ENCODE data around the gene ACOX1. TPM values are rescaled to one million over a fixed set of nuclear protein-coding genes. Genes with fewer than 3 reads are reported as not detected.
A peak's percentile ranks its signal among the peaks of the same experiment; 100 is the strongest.

The ACOX1 gene
- total RNA-seq, 2 donors from 2014 or later = 22.5 to 37.6 TPM

- DNase-seq (ENCODE audit: low spot score) (no peak), ATAC-seq (ENCODE audit: insufficient number of reproducible peaks, low FRiP score, low read depth) (no peak)
- Histone ChIP-seq H3K4me1 (ENCODE audit: control insufficient read depth in 1 of 2, low read depth in 2 of 2) (no peaks in the 10 kb centered on the region), H3K4me3 (no peak overlapping the region), H3K36me3 (no peaks in the 10 kb centered on the region), H3K27ac (no peak overlapping the region), H3K27me3 (replicated peaks; ENCODE audit: insufficient read depth) (no peaks in the 10 kb centered on the region), H3K9me3 (no peaks in the 10 kb centered on the region)
- TF ChIP-seq, protein P1, sequence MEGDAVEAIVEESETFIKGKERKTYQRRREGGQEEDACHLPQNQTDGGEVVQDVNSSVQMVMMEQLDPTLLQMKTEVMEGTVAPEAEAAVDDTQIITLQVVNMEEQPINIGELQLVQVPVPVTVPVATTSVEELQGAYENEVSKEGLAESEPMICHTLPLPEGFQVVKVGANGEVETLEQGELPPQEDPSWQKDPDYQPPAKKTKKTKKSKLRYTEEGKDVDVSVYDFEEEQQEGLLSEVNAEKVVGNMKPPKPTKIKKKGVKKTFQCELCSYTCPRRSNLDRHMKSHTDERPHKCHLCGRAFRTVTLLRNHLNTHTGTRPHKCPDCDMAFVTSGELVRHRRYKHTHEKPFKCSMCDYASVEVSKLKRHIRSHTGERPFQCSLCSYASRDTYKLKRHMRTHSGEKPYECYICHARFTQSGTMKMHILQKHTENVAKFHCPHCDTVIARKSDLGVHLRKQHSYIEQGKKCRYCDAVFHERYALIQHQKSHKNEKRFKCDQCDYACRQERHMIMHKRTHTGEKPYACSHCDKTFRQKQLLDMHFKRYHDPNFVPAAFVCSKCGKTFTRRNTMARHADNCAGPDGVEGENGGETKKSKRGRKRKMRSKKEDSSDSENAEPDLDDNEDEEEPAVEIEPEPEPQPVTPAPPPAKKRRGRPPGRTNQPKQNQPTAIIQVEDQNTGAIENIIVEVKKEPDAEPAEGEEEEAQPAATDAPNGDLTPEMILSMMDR (IDR thresholded peaks at IDR 0.05) = no peak
These were observed 7.0 kb upstream of the ACOX1 start for GRCh38 chr17:75985986-75986385.

DNA sequence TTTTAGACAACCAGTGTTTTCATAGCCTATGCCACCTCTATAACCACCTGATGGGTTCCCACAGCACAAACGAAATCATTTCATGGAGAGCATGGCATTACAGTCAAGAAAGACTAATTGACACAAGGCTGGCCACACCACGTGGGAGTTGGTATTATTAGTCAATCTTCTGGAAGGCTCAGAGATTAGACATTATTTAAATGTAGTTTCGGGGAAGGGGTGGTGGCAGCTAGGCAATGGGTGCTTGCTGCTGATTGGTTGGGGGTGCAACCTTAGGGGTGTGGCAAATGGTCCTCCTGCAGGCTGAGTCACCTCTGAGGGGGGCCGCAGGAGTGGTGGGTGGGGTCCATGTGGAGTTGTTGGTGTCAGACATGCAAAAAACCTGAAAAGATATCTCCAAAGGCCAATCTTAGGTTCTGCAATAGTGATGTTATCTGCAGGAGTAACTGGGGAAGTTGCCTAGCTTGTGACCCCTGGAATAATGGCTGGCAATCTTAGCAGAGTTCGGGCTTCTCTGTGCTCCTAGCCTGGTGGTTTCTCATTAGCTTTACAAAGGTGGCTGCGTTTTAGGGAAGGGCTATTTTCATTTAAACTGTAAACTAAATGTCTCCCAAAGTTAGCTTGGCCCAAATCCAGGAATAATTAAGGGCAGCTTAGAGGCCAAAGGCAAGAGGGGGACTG is 4.7 kb upstream of the ACOX1 start:
- no peaks in the 10 kb centered on the region for H3K36me3 ChIP-seq
- no peaks in the 10 kb centered on the region for H3K27me3 ChIP-seq (replicated peaks; ENCODE audit: insufficient read depth)
- TF ChIP-seq, protein P1 (IDR thresholded peaks at IDR 0.05) = no peak
- no peaks in the 10 kb centered on the region for H3K9me3 ChIP-seq
- H3K4me1 ChIP-seq (ENCODE audit: control insufficient read depth in 1 of 2, low read depth in 2 of 2) = peaks cover 4 to 8% of the 10 kb centered on the region in 2 donors
- no peak overlapping the region for H3K27ac ChIP-seq
- no peak for ATAC-seq (ENCODE audit: insufficient number of reproducible peaks, low FRiP score, low read depth)
- H3K4me3 ChIP-seq = no peak overlapping the region
- no peak for DNase-seq (ENCODE audit: low spot score)

DNA sequence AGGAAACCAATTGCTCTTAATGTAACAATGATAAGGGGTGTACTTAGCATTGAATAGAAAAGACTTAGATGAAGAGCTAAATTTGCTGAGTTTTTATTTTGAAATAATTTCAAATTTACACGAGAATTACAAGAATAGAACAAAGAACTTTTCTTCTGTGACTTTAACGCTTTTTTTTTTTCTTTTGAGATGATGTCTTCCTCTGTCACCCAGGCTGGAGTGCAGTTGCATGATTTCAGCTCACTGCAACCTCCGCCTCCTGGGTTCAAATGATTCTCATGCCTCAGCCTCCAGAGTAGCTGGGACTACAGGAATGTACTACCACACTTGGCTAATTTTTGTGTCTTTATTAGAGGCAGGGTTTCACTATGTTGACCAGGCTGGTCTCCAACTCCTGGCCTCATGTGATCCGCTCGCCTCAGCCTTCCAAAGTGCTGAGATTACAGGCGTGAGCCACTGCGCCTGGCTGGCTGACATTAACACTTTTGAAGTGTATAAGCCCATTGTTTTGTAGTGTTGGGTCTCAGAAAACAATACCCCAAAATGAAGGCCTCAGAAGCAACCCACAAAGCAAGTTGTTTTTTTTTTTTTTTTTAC is 2.2 kb upstream of the ACOX1 start:
- Histone ChIP-seq H3K27ac (no peak overlapping the region), H3K4me1 (ENCODE audit: control insufficient read depth in 1 of 2, low read depth in 2 of 2) (peaks cover 19 to 30% of the 10 kb centered on the region in 2 donors)
- ATAC-seq (ENCODE audit: insufficient number of reproducible peaks, low FRiP score, low read depth) = no peak

DNA sequence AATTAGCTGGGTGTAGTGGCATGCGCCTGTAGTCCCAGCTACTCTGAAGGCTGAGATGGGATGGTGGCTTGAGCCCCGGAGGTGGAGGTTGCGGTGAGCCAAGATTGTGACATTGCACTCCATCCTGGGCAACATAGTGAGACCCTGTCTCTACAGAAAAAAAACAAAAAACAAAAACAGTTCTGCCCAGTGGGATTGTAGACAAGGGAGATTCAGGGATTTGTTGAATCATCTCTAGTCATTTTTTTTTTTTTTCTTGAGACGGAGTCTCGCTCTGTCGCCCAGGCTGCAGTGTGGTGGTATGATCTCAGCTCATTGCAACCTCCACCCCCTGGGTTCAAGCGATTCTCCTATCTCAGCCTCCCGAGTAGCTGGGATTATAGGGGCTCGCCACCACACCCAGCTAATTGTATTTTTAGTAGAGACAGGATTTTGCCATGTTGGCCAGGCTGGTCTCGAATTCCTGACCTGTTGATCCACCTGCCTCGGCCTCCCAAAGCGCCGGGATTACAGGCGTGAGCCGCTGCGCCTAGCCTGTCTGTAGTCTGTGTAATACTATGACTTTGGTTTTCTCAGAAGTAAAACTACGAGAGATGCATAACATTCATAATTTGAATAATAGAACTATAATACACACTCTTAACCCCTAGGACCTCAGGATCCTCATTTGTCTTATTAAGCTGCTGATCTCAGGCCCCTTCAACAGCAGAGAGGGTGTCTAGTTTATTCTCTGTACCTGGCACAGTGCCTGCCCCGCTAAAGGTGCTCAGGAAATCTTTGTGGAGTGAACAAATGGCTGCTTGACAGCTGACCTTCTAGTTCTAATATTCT is 1.4 kb upstream of the ACOX1 start:
- H3K27me3 ChIP-seq (replicated peaks; ENCODE audit: insufficient read depth) = no peaks in the 10 kb centered on the region
- DNase-seq (ENCODE audit: low spot score) (no peak), ATAC-seq (ENCODE audit: insufficient number of reproducible peaks, low FRiP score, low read depth) (no peak)
- peak overlapping the region; percentile 84 for H3K4me3 ChIP-seq
- peaks cover 19 to 36% of the 10 kb centered on the region in 2 donors for H3K4me1 ChIP-seq (ENCODE audit: control insufficient read depth in 1 of 2, low read depth in 2 of 2)
- H3K9me3 ChIP-seq = no peaks in the 10 kb centered on the region
- TF ChIP-seq, protein P1 (IDR thresholded peaks at IDR 0.05) = no peak
- no peaks in the 10 kb centered on the region for H3K36me3 ChIP-seq
- H3K27ac ChIP-seq = peak overlapping the region; percentile 99

More for the DNA sequence above, 2.2 kb upstream of the ACOX1 start:
- Histone ChIP-seq H3K27me3 (replicated peaks; ENCODE audit: insufficient read depth) (no peaks in the 10 kb centered on the region), H3K36me3 (no peaks in the 10 kb centered on the region), H3K4me3 (no peak overlapping the region), H3K9me3 (no peaks in the 10 kb centered on the region)
- TF ChIP-seq, protein P1 (IDR thresholded peaks at IDR 0.05) = no peak
- DNase-seq (ENCODE audit: low spot score) = no peak

GRCh38 chr17:75979705-75980187 is 780 bp upstream of the ACOX1 start:
- Histone ChIP-seq H3K4me1 (ENCODE audit: control insufficient read depth in 1 of 2, low read depth in 2 of 2) (peaks cover 19 to 36% of the 10 kb centered on the region in 2 donors), H3K4me3 (peak overlapping the region; percentile 84), H3K27ac (peak overlapping the region; percentile 99), H3K27me3 (replicated peaks; ENCODE audit: insufficient read depth) (no peaks in the 10 kb centered on the region), H3K36me3 (no peaks in the 10 kb centered on the region), H3K9me3 (no peaks in the 10 kb centered on the region)
- ATAC-seq (ENCODE audit: insufficient number of reproducible peaks, low FRiP score, low read depth) = peak; percentile 27
- DNase-seq (ENCODE audit: low spot score) = no peak
- TF ChIP-seq, protein P1 (IDR thresholded peaks at IDR 0.05) = no peak
